Type B pancreatic cell (in vitro differentiated cells): ENCODE data around the gene PSME1. TPM values are rescaled to one million over a fixed set of nuclear protein-coding genes. Genes with fewer than 3 reads are reported as not detected.
A peak's percentile ranks its signal among the peaks of the same experiment; 100 is the strongest.

Experiments used
- DNase-seq: peaks from one replicate; pipeline ENCODE4 v3.0.0; 2021; ENCODE audit warnings: mixed read lengths; ENCODE audit not compliant: unreplicated experiment; ENCODE audit errors: extremely low spot score
- H3K27ac Mint-ChIP-seq: 2 replicates; pipeline ENCODE4 v1.8.0; 2021; ENCODE audit warnings: mild to moderate bottlenecking, mixed read lengths
- H3K27me3 Mint-ChIP-seq: 2 replicates; pipeline ENCODE4 v1.8.0; 2021; ENCODE audit warnings: mixed read lengths
- H3K36me3 Mint-ChIP-seq: 2 replicates; pipeline ENCODE4 v1.8.0; 2021; ENCODE audit warnings: mixed read lengths
- H3K4me1 Mint-ChIP-seq: one replicate; pipeline ENCODE4 v1.8.0; 2021; ENCODE audit warnings: mixed read lengths; ENCODE audit not compliant: unreplicated experiment
- H3K4me3 Mint-ChIP-seq: 2 replicates; pipeline ENCODE4 v1.8.0; 2021; ENCODE audit warnings: mild to moderate bottlenecking, mixed read lengths
- H3K9me3 Mint-ChIP-seq: 2 replicates; pipeline ENCODE4 v1.8.0; 2021; ENCODE audit warnings: mixed read lengths
- total RNA-seq: library from RNA; stranded (reverse); gene quantifications from 2 replicates; pipeline ENCODE4 v1.2.1, GENCODE V29; 2021; ENCODE audit warnings: low replicate concordance
- TF ChIP-seq, protein P1 (sequence below): fragments of 200-600 bp; sonication (generic); conservative IDR thresholded peaks from 2 replicates; pipeline ENCODE4 v1.5.0; 2021; ENCODE audit warnings: antibody characterized with exemption, mild to moderate bottlenecking

The PSME1 gene
- total RNA-seq, 1 donor from 2014 or later, result 142 TPM

DNA sequence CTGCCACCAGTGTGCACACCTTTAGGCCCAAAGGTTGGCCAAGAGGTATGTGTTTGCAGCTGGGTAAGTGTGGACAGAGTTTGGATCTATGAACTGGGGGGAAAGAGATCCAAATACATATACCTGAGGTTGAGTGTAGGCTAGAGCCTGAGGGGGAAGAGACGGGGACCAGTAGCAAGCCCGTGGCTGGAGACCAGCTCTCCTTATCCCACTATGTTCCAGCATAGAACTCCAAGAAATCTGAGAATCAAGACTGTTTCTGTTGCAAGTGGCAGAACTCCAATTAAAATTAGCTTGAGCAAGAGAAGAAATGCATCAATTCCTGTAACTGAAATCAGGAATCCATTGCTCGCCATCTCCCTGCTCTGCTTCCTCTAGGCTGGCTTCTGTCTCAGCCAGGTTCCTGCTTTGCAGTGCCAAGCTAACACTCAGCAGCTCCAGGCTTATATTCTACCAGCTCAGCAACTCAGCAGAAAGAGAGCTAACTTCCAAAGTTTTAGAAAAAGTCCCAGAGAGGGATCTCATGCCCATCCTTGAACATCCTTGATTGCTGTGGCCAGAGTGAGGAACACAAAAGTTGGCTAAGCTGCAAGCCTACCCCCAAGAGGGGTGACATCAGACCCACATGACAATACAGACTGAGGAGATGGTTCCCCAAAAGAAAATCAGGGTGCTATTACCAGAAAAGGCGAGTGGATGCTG lies 43.3 kb upstream of the PSME1 start:
- no peaks in the 10 kb centered on the region for H3K9me3 Mint-ChIP-seq
- H3K36me3 Mint-ChIP-seq, result peaks cover 5% of the 10 kb centered on the region
- H3K27me3 Mint-ChIP-seq, result no peaks in the 10 kb centered on the region
- TF ChIP-seq, protein P1, sequence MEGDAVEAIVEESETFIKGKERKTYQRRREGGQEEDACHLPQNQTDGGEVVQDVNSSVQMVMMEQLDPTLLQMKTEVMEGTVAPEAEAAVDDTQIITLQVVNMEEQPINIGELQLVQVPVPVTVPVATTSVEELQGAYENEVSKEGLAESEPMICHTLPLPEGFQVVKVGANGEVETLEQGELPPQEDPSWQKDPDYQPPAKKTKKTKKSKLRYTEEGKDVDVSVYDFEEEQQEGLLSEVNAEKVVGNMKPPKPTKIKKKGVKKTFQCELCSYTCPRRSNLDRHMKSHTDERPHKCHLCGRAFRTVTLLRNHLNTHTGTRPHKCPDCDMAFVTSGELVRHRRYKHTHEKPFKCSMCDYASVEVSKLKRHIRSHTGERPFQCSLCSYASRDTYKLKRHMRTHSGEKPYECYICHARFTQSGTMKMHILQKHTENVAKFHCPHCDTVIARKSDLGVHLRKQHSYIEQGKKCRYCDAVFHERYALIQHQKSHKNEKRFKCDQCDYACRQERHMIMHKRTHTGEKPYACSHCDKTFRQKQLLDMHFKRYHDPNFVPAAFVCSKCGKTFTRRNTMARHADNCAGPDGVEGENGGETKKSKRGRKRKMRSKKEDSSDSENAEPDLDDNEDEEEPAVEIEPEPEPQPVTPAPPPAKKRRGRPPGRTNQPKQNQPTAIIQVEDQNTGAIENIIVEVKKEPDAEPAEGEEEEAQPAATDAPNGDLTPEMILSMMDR, result no peak
- peak overlapping the region; percentile 78 for H3K27ac Mint-ChIP-seq
- DNase-seq, result no peak
- H3K4me1 Mint-ChIP-seq, result peaks cover 30% of the 10 kb centered on the region
- H3K4me3 Mint-ChIP-seq, result peak overlapping the region; percentile 95

DNA sequence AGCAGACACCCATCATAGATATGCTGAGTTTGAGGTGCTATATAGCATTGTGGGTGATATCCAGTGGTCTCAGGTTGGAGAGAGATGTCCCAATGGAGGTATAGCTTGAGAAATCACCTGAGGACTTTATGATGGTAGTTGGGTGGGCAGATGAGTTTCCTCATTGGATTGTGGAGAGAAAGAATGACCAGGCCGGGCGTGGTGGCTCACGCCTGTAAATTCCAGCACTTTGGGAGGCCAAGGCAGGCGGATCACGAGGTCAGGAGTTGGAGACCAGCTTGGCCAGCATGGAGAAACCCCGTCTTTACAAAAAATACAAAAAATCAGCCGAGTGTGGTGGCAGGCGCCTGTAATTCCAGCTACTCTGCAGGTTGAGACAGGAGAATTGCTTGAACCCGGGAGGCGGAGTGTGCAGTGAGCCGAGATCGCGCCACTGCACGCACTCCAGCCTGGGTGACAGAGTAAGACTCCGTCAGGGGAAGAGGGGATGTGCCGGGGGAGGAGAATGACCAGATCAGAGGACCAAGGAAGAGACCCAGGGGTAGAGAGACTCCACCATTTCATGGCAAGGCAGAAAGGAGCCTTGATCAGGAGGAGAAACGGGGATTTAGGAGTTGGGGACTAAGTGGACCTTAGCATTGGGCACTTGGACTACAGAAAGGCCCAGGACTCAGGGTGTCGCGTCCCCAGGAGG lies 42.6 kb upstream of the PSME1 start:
- H3K36me3 Mint-ChIP-seq, result peaks cover 5% of the 10 kb centered on the region
- DNase-seq, result no peak
- TF ChIP-seq, protein P1, result no peak
- H3K27ac Mint-ChIP-seq, result peak overlapping the region; percentile 78
- no peaks in the 10 kb centered on the region for H3K9me3 Mint-ChIP-seq
- peak overlapping the region; percentile 95 for H3K4me3 Mint-ChIP-seq
- no peaks in the 10 kb centered on the region for H3K27me3 Mint-ChIP-seq
- peaks cover 30% of the 10 kb centered on the region for H3K4me1 Mint-ChIP-seq

DNA sequence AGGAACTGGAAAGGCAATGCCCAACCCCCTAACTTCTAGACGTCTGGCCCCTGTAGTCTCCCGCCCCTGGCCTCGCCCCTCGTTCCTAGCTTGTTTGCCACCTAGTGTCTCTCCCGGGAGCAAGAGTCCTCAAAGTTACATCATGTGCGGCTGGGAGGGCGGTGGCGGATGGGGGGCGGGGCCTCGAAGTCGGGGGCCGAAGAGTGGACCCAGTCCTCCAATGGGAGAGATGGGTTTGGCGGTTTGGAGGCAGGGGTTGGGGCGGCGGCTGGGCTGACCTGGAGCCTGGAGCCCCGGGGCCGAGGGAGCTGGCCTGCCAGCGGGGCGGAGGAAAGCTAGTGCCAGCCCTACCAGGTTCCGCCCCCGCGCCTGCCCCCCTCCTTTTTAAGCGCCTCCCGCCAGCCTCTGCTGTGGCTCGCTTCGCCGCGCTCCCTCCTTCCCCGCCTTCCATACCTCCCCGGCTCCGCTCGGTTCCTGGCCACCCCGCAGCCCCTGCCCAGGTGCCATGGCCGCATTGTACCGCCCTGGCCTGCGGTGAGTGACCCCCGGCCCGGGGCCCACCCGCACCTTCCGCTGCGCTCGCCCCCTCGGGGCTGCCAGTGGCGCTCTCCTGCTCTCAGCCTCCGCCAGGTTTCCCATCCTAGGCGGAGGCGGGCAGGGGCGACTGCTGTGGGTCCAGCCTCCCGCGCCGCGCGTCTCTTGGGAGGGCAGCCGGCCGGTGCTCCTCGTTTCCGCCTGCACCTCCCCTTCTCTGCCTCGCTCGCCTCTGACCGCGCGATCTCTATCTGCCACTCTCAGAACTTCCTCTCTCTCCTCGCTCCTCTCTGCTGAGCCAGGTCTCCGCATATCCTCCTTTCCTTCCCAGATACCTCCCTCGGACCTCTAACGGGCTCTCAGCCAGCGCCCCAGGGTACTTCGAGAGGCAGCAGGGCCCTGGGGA lies 41.8 kb upstream of the PSME1 start, which contains the start of gene PCK2:
Gene PCK2 (plus strand): TSS at position 411 of the 940 bp plus-strand sequence. CDS start 95 bp downstream, at position 506.
- Mint-ChIP-seq H3K4me1 (peaks cover 30% of the 10 kb centered on the region), H3K27me3 (no peaks in the 10 kb centered on the region), H3K36me3 (peaks cover 5% of the 10 kb centered on the region), H3K4me3 (peak within 1 kb of the TSS; percentile 95), H3K9me3 (no peaks in the 10 kb centered on the region), H3K27ac (peak within 1 kb of the TSS; percentile 86)
- TF ChIP-seq, protein P1, result no peak
- DNase-seq, result peak; percentile 86

DNA sequence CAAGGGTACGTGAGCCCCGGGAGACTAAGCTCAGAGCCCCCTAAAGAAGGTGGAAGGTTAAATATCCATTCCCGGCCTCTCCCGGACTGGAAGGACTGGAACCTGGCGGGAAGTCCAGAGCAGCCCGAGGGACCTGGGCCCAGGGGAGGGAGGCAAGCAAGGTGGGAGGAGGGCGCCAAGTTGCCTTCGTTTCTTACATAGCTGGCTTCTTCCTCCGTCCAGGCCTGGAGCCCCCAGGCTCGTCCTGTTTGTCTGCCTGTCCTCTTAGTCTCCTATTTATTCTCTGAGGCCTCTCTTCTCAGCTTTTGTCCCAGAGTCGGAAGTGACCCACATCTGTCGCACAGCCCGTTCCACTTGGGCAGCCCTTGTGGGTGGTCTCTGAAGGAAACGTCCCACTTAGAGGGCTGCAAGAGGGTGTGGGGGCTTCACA lies 41.1 kb upstream of the PSME1 start:
- H3K4me1 Mint-ChIP-seq, result peaks cover 30% of the 10 kb centered on the region
- no peaks in the 10 kb centered on the region for H3K27me3 Mint-ChIP-seq
- TF ChIP-seq, protein P1, result no peak
- H3K9me3 Mint-ChIP-seq, result no peaks in the 10 kb centered on the region
- H3K36me3 Mint-ChIP-seq, result peaks cover 5% of the 10 kb centered on the region
- peak overlapping the region; percentile 86 for H3K27ac Mint-ChIP-seq
- DNase-seq, result no peak
- peak overlapping the region; percentile 95 for H3K4me3 Mint-ChIP-seq
